ENCODE measurements around the gene PYGL. TPM values are rescaled to one million over a fixed set of nuclear protein-coding genes. Genes with fewer than 3 reads are reported as not detected.

The PYGL gene
- total and polyA plus RNA-seq, 3 donors from 2014 or later: 12.7 to 16.5 (median 14.3) TPM

DNA sequence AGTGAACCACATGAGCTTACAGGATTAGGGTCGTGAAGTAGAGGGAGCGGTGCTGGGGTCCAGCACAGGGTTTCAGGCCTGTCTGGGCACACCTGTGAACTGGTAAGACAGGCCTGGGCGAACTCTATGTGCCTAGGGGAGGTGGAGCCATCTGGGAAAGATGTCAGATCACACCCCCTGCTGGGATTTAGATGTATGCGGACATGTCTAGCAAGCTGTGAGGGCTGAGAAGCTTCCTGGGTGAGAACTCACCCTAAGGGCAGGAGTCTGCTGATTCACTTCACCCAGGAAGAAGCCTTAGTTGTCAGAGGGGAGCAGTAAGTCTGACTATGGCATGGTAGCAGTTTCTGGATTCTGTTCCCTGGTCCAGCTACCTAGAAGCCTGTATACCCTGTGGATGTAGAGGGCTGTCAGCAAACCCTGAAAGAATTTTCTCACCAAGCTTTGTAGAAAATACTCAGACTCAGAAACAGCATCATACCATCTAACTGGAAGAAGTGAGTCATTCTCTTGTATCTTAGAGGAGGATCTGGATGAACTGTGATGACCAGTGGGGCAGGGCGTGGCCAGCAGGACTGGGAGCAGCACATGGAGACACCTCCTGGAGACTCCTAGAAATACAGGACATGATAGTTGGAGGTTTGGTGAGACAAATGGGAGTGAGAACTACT is 11.2 kb upstream of the PYGL start:
- H3K27ac ChIP-seq: no peak overlapping the region
- H3K9me3 ChIP-seq: no peaks in the 10 kb centered on the region
- WGBS, 2 donors: 74 to 88% methylated on average over 4 to 5 of the region's 5 CpGs
- H3K27me3 ChIP-seq: no peaks in the 10 kb centered on the region
- intact Hi-C loops (cut with DNase I; ENCODE audit: low total_unique reads): no loop called here
- no peaks in the 10 kb centered on the region for H3K36me3 ChIP-seq (ENCODE audit: low read depth, missing control alignments)
- TF ChIP-seq, protein P1, sequence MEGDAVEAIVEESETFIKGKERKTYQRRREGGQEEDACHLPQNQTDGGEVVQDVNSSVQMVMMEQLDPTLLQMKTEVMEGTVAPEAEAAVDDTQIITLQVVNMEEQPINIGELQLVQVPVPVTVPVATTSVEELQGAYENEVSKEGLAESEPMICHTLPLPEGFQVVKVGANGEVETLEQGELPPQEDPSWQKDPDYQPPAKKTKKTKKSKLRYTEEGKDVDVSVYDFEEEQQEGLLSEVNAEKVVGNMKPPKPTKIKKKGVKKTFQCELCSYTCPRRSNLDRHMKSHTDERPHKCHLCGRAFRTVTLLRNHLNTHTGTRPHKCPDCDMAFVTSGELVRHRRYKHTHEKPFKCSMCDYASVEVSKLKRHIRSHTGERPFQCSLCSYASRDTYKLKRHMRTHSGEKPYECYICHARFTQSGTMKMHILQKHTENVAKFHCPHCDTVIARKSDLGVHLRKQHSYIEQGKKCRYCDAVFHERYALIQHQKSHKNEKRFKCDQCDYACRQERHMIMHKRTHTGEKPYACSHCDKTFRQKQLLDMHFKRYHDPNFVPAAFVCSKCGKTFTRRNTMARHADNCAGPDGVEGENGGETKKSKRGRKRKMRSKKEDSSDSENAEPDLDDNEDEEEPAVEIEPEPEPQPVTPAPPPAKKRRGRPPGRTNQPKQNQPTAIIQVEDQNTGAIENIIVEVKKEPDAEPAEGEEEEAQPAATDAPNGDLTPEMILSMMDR (IDR thresholded peaks at IDR 0.05): no peak
- TF ChIP-seq POLR2A (IDR thresholded peaks at IDR 0.05): no peak
- H3K4me3 ChIP-seq: no peak overlapping the region
- DNase-seq: peak; percentile 66
- H3K4me1 ChIP-seq: no peaks in the 10 kb centered on the region

DNA sequence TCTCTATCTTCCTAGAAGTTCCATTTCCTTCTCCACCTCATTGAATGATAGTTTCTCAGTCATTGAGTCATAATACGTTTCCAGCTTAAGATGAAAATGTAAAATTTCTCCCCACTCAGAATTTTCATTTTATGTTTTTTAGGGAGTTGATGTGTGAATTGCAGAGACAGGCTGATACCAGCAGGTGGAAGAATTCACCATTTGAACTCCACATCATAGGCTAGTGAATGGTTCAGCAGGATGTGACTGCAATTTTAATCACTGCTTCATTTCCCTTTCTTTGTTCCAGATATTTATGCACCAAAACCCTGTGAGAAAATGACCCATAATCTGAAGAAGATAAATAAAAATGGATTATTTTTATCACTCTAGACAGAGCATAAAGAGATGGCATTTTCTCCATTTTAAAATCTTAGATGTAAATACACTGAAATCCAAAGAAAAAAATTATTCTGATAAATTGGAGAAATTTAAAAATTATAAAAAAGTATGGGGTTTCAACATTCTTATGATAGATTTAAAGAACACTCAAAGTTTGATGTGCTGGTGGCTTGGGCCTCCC is 10.6 kb upstream of the PYGL start:
- intact Hi-C loops (cut with DNase I; ENCODE audit: low total_unique reads): no loop called here
- Histone ChIP-seq H3K27me3 (no peaks in the 10 kb centered on the region), H3K4me3 (no peak overlapping the region), H3K4me1 (no peaks in the 10 kb centered on the region), H3K27ac (no peak overlapping the region), H3K36me3 (ENCODE audit: low read depth, missing control alignments) (no peaks in the 10 kb centered on the region), H3K9me3 (no peaks in the 10 kb centered on the region)
- DNase-seq: no peak
- TF ChIP-seq, protein P1 (IDR thresholded peaks at IDR 0.05): peak; percentile 49 to 58 (median 56)
- no peak for TF ChIP-seq POLR2A (IDR thresholded peaks at IDR 0.05)
- 25 to 39% methylated on average over 1 of the region's 1 CpG for WGBS, 2 donors

DNA sequence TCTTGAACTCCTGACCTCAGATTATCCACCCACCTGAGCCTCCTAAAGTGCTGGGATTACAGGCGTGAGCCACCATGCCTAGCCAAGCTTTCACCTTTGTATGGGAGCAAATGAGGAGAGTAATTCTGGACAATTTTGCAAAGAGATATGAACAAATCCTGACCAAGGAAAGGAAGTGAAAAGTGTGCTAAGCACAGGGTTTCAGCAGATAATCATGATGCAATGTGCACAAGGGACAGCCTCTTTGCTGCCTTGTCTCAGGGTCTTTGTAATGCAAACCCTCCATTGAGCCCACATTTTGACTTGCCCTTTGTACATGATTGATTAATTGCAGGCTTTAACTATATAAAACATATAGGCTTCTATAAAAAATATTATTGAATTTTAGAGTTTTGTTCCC is 9.2 kb upstream of the PYGL start:
- no peak overlapping the region for H3K4me3 ChIP-seq
- no peak overlapping the region for H3K27ac ChIP-seq
- no peaks in the 10 kb centered on the region for H3K9me3 ChIP-seq
- H3K27me3 ChIP-seq: no peaks in the 10 kb centered on the region
- H3K4me1 ChIP-seq: no peaks in the 10 kb centered on the region
- WGBS, 2 donors: 81 to 96% methylated on average over 1 of the region's 1 CpG
- intact Hi-C loops (cut with DNase I; ENCODE audit: low total_unique reads): no loop called here
- TF ChIP-seq, protein P1 (IDR thresholded peaks at IDR 0.05): no peak
- no peak for TF ChIP-seq POLR2A (IDR thresholded peaks at IDR 0.05)
- no peaks in the 10 kb centered on the region for H3K36me3 ChIP-seq (ENCODE audit: low read depth, missing control alignments)
- no peak for DNase-seq

DNA sequence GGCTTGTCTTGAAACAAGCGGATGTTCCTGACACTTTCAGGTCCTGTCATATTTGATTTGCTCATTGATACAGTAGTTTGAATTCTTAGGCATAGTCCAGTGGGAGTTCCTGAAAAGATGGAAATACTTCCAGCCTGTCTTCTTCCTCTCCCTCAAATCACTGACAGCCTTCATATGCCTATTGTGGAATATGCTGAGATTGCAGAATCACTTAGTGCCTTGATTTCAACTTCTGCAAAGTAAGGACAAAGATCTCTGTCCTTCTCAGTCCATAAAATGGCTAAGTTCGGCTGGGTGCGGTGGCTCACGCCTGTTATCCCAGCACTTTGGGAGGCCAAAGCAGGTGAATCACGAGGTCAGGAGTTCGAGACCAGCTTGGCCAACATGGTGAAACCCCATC is 6.7 kb upstream of the PYGL start:
- peaks cover 8% of the 10 kb centered on the region for H3K4me1 ChIP-seq
- 92 to 98% methylated on average over 5 to 6 of the region's 6 CpGs for WGBS, 2 donors
- DNase-seq: no peak
- intact Hi-C loops (cut with DNase I; ENCODE audit: low total_unique reads): no loop called here
- H3K27ac ChIP-seq: no peak overlapping the region
- no peak overlapping the region for H3K4me3 ChIP-seq
- H3K36me3 ChIP-seq (ENCODE audit: low read depth, missing control alignments): no peaks in the 10 kb centered on the region
- H3K27me3 ChIP-seq: no peaks in the 10 kb centered on the region
- TF ChIP-seq, protein P1 (IDR thresholded peaks at IDR 0.05): no peak
- H3K9me3 ChIP-seq: no peaks in the 10 kb centered on the region

DNA sequence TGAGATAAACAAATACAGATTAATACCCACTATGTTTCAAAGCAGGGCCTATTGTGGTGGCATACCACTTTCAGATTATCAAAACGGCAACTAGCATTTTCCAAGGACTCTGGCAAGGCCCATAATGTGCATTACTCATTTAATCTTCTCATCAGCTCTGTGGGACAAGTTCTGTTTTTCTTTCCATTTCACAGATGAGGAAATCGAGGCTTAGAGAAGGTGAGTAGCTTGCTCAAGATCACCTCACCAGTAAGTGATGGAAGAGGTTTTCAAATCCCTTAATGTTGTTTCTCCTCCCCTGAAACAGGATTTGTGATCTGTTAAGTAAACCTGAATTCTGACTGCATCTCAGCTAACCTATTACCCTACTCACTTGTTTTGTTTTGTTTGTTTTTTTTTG is 3.9 kb upstream of the PYGL start:
- Histone ChIP-seq H3K4me3 (no peak overlapping the region), H3K27me3 (no peaks in the 10 kb centered on the region), H3K9me3 (no peaks in the 10 kb centered on the region), H3K27ac (peak overlapping the region in 1 of 2 donors; percentile 81), H3K4me1 (peaks cover 12% of the 10 kb centered on the region), H3K36me3 (ENCODE audit: low read depth, missing control alignments) (no peaks in the 10 kb centered on the region)
- intact Hi-C loops (cut with DNase I; ENCODE audit: low total_unique reads): no loop called here
- no peak for TF ChIP-seq POLR2A (IDR thresholded peaks at IDR 0.05)
- TF ChIP-seq, protein P1 (IDR thresholded peaks at IDR 0.05): no peak
- DNase-seq: no peak
- 53 to 76% methylated on average over 2 of the region's 2 CpGs for WGBS, 2 donors
